ENCODE data around the gene ZC3H12D. TPM values are rescaled to one million over a fixed set of nuclear protein-coding genes. Genes with fewer than 3 reads are reported as not detected.

Gene ZC3H12D
- total and polyA plus RNA-seq, 7 donors, result 0.17 to 0.41 (median 0.26) TPM

- intact Hi-C loops (cut with DNase I), result no loop called here
Measured at GRCh38 chr6:149510793-149511512, 26.1 kb upstream of the ZC3H12D start.

GRCh38 chr6:149508485-149508884 lies 23.7 kb upstream of the ZC3H12D start:
- Histone ChIP-seq H3K27ac (no peak overlapping the region), H3K4me3 (no peak overlapping the region), H3K9me3 (no peaks in the 10 kb centered on the region), H3K27me3 (ENCODE audit: insufficient read depth in 3 of 3, low read length in 2 of 3) (no peaks in the 10 kb centered on the region), H3K36me3 (ENCODE audit: insufficient read depth in 1 of 2, low read depth in 1 of 2) (peaks cover 0 to 67% of the 10 kb centered on the region in 2 donors), H3K4me1 (no peaks in the 10 kb centered on the region)
- TF ChIP-seq, protein P1, sequence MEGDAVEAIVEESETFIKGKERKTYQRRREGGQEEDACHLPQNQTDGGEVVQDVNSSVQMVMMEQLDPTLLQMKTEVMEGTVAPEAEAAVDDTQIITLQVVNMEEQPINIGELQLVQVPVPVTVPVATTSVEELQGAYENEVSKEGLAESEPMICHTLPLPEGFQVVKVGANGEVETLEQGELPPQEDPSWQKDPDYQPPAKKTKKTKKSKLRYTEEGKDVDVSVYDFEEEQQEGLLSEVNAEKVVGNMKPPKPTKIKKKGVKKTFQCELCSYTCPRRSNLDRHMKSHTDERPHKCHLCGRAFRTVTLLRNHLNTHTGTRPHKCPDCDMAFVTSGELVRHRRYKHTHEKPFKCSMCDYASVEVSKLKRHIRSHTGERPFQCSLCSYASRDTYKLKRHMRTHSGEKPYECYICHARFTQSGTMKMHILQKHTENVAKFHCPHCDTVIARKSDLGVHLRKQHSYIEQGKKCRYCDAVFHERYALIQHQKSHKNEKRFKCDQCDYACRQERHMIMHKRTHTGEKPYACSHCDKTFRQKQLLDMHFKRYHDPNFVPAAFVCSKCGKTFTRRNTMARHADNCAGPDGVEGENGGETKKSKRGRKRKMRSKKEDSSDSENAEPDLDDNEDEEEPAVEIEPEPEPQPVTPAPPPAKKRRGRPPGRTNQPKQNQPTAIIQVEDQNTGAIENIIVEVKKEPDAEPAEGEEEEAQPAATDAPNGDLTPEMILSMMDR (IDR thresholded peaks at IDR 0.05), result no peak
- intact Hi-C loops (cut with DNase I), result no loop called here
- ATAC-seq, result no peak
- 62 to 70% (median 68%) methylated on average over 3 of the region's 3 CpGs for WGBS, 3 donors
- no peak for DNase-seq

More at GRCh38 chr6:149510793-149511512, 26.1 kb upstream of the ZC3H12D start:
- H3K27ac ChIP-seq, result no peak overlapping the region
- 78 to 91% (median 82%) methylated on average over 4 of the region's 4 CpGs for WGBS, 3 donors
- no peak for DNase-seq
- no peak for ATAC-seq
- no peaks in the 10 kb centered on the region for H3K4me1 ChIP-seq
- H3K27me3 ChIP-seq (ENCODE audit: insufficient read depth in 3 of 3, low read length in 2 of 3), result no peaks in the 10 kb centered on the region
- TF ChIP-seq, protein P1 (IDR thresholded peaks at IDR 0.05), result no peak
- peaks cover 0 to 62% of the 10 kb centered on the region in 2 donors for H3K36me3 ChIP-seq (ENCODE audit: insufficient read depth in 1 of 2, low read depth in 1 of 2)
- no peaks in the 10 kb centered on the region for H3K9me3 ChIP-seq
- H3K4me3 ChIP-seq, result no peak overlapping the region

DNA sequence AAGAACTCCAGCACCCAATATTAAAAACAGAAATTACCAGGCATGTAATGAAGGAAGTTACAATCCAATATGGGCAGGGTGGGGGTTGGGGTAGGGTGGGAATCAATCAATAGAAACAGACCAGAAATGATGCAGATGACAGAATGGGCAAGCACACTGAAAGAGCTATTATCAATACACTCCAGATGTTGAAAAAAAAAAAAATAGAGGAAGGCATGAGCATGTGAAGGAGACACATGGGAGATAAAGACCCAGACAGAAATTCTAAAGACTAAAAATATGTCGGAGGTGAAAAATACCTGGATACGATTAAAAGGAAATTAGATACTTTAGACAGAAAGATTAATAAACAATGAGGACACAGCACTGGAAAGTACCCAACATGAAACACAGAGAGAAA lies 19.1 kb upstream of the ZC3H12D start:
- no peak overlapping the region for H3K4me3 ChIP-seq
- no peak for DNase-seq
- TF ChIP-seq, protein P1 (IDR thresholded peaks at IDR 0.05), result no peak
- H3K9me3 ChIP-seq, result no peaks in the 10 kb centered on the region
- no peak for ATAC-seq
- H3K4me1 ChIP-seq, result peaks cover 4% of the 10 kb centered on the region
- no peak overlapping the region for H3K27ac ChIP-seq
- 43 to 76% (median 49%) methylated on average over 2 of the region's 2 CpGs for WGBS, 3 donors
- peaks cover 0 to 36% of the 10 kb centered on the region in 2 donors for H3K36me3 ChIP-seq (ENCODE audit: insufficient read depth in 1 of 2, low read depth in 1 of 2)
- intact Hi-C loops (cut with DNase I), result no loop called here
- no peaks in the 10 kb centered on the region for H3K27me3 ChIP-seq (ENCODE audit: insufficient read depth in 3 of 3, low read length in 2 of 3)

- Histone ChIP-seq H3K4me3 (no peak overlapping the region), H3K36me3 (ENCODE audit: insufficient read depth in 1 of 2, low read depth in 1 of 2) (peaks cover 0 to 36% of the 10 kb centered on the region in 2 donors), H3K4me1 (peaks cover 9% of the 10 kb centered on the region), H3K9me3 (no peaks in the 10 kb centered on the region), H3K27ac (no peak overlapping the region), H3K27me3 (ENCODE audit: insufficient read depth in 3 of 3, low read length in 2 of 3) (no peaks in the 10 kb centered on the region)
- ATAC-seq (no peak), DNase-seq (no peak)
- TF ChIP-seq, protein P1 (IDR thresholded peaks at IDR 0.05), result no peak
- intact Hi-C loops (cut with DNase I), result no loop called here
- 89 to 95% (median 90%) methylated on average over 2 of the region's 2 CpGs for WGBS, 3 donors
Measured at GRCh38 chr6:149503276-149503675, 18.5 kb upstream of the ZC3H12D start.

- Histone ChIP-seq H3K4me3 (no peak overlapping the region), H3K27me3 (ENCODE audit: insufficient read depth in 3 of 3, low read length in 2 of 3) (no peaks in the 10 kb centered on the region), H3K9me3 (no peaks in the 10 kb centered on the region), H3K36me3 (ENCODE audit: insufficient read depth in 1 of 2, low read depth in 1 of 2) (peaks cover 0 to 24% of the 10 kb centered on the region in 2 donors), H3K4me1 (peaks cover 9% of the 10 kb centered on the region), H3K27ac (no peak overlapping the region)
- intact Hi-C loops (cut with DNase I), result no loop called here
- no peak for ATAC-seq
- TF ChIP-seq, protein P1 (IDR thresholded peaks at IDR 0.05), result no peak
- DNase-seq, result no peak
- 93 to 97% (median 94%) methylated on average over 3 of the region's 3 CpGs for whole genome bisulfite sequencing, 3 donors
Measured at GRCh38 chr6:149501768-149502167, 17.0 kb upstream of the ZC3H12D start.

Data from psoas muscle (tissue), 8 donors.